ENCODE results near the gene LY86.

LY86 gene

GRCh38 chr6:6682225-6682624, 93.7 kb downstream of the LY86 start:
- DNase-seq (ENCODE audit: low read depth in 2 of 2): no peak

- DNase-seq (ENCODE audit: low read depth in 2 of 2): no peak
Measured at GRCh38 chr6:6683969-6684833, 95.7 kb downstream of the LY86 start.

- DNase-seq (ENCODE audit: low read depth in 2 of 2): no peak
Measured at GRCh38 chr6:6685249-6686040, 96.9 kb downstream of the LY86 start.

- DNase-seq (ENCODE audit: low read depth in 2 of 2): no peak
Measured at GRCh38 chr6:6686176-6686575, 97.7 kb downstream of the LY86 start.

- no peak for DNase-seq (ENCODE audit: low read depth in 2 of 2)
Measured at GRCh38 chr6:6686748-6687601, 98.5 kb downstream of the LY86 start.

GRCh38 chr6:6688283-6688682, 99.8 kb downstream of the LY86 start:
- DNase-seq (ENCODE audit: low read depth in 2 of 2): no peak

- no peak for DNase-seq (ENCODE audit: low read depth in 2 of 2)
Measured at GRCh38 chr6:6688951-6689350, 100.4 kb downstream of the LY86 start.

- no peak for DNase-seq (ENCODE audit: low read depth in 2 of 2)
Measured at GRCh38 chr6:6689400-6690143, 101.1 kb downstream of the LY86 start.

- no peak for DNase-seq (ENCODE audit: low read depth in 2 of 2)
Measured at GRCh38 chr6:6690144-6690483, 101.6 kb downstream of the LY86 start.

- no peak for DNase-seq (ENCODE audit: low read depth in 2 of 2)
Measured at GRCh38 chr6:6694368-6694780, 105.9 kb downstream of the LY86 start.

- no peak for DNase-seq (ENCODE audit: low read depth in 2 of 2)
Measured at GRCh38 chr6:6694825-6695624, 106.5 kb downstream of the LY86 start.

- DNase-seq (ENCODE audit: low read depth in 2 of 2): no peak
Measured at GRCh38 chr6:6695625-6696276, 107.2 kb downstream of the LY86 start.

- no peak for DNase-seq (ENCODE audit: low read depth in 2 of 2)
Measured at GRCh38 chr6:6696867-6697531, 108.5 kb downstream of the LY86 start.

GRCh38 chr6:6697620-6698019, 109.1 kb downstream of the LY86 start:
- DNase-seq (ENCODE audit: low read depth in 2 of 2): no peak

GRCh38 chr6:6699741-6700367, 111.3 kb downstream of the LY86 start:
- no peak for DNase-seq (ENCODE audit: low read depth in 2 of 2)

- DNase-seq (ENCODE audit: low read depth in 2 of 2): no peak
Measured at GRCh38 chr6:6700407-6701270, 112.1 kb downstream of the LY86 start.

GRCh38 chr6:6701864-6702263, 113.3 kb downstream of the LY86 start:
- no peak for DNase-seq (ENCODE audit: low read depth in 2 of 2)

- no peak for DNase-seq (ENCODE audit: low read depth in 2 of 2)
Measured at GRCh38 chr6:6703699-6704098, 115.2 kb downstream of the LY86 start.
